Fibroblast of pulmonary artery (primary cell): Measurements from ENCODE around the gene ARHGAP32.

Experiments
- DNase-seq: peaks from one replicate; pipeline ENCODE4 v3.0.0-alpha.2; 2010; ENCODE audit warnings: low read depth
- H3K4me3 ChIP-seq: replicated peaks from 2 replicates; pipeline ENCODE4 v1.5.1; 2011; ENCODE audit warnings: low read depth, mild to moderate bottlenecking, control low read depth, low read length, moderate library complexity
- CTCF ChIP-seq: IDR thresholded peaks from 2 replicates; pipeline ENCODE4 v1.5.1; 2011; ENCODE audit warnings: mild to moderate bottlenecking, control low read depth, low read length, inconsistent platforms; ENCODE audit errors: missing control alignments

ARHGAP32 gene

GRCh38 chr11:129063118-129063517 is 129.0 kb downstream of the ARHGAP32 start:
- no peak for TF ChIP-seq CTCF
- no peak overlapping the region for H3K4me3 ChIP-seq
- no peak for DNase-seq

DNA sequence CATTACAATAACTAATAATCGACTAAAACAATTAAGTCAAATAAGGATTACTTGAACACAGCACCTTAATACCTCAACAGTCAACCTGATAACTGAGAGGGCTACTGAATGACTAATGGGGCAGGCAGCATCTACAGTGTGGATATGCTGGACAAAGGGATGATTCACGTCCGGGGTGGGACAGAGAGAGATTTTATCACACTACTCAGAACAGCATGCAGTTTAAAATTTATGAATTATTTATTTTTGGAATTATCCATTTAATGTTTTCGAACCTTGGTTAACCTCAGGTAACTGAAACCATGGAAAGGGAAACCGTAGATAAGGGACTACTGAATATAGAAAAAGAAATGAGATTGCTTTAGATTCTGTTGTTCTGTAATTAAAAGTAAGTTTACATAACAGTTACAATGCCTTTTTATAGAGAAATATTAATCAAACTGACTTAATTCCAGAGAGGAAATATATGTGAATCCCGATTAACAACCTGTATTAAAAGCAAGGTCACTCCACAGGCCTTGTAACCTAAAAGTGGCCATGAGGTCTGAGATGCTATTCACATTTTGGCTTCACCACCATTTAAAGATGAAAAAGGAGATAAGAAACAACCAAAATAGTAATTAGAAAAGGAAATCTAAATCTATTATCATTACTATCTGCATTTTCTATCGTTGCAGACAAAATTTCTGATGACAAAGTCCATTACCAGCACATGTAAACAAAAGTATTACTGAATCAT is 130.5 kb downstream of the ARHGAP32 start:
- H3K4me3 ChIP-seq: no peak overlapping the region
- peak; percentile 64 for DNase-seq

DNA sequence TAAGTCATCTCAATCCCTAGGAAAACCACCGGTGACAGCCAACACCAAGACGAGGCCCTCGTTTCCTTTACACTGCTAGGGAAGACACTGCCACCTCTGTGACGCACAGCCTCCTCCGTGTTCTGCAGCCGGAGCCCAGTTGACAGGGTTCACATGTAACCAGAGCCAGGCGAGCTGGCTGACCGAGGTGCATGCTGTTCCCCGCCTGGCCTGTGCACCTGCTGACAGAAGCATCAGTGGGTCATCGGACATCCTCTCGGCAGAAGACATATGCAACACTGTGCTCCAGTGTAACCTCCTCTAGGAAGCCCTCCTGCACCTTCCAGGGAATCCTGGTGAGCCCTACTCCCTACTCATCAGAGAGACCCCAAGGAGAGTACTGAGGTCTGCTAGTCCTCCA is 135.2 kb downstream of the ARHGAP32 start:
- no peak overlapping the region for H3K4me3 ChIP-seq
- no peak for TF ChIP-seq CTCF
- no peak for DNase-seq

More for the DNA sequence above, 130.5 kb downstream of the ARHGAP32 start:
- no peak for TF ChIP-seq CTCF

- no peak for TF ChIP-seq CTCF
Observed at GRCh38 chr11:129055196-129055595, 136.9 kb downstream of the ARHGAP32 start.

GRCh38 chr11:129048911-129049310 is 143.2 kb downstream of the ARHGAP32 start:
- no peak for DNase-seq
- TF ChIP-seq CTCF: no peak
- H3K4me3 ChIP-seq: no peak overlapping the region

More at GRCh38 chr11:129055196-129055595, 136.9 kb downstream of the ARHGAP32 start:
- H3K4me3 ChIP-seq: no peak overlapping the region
- DNase-seq: no peak

DNA sequence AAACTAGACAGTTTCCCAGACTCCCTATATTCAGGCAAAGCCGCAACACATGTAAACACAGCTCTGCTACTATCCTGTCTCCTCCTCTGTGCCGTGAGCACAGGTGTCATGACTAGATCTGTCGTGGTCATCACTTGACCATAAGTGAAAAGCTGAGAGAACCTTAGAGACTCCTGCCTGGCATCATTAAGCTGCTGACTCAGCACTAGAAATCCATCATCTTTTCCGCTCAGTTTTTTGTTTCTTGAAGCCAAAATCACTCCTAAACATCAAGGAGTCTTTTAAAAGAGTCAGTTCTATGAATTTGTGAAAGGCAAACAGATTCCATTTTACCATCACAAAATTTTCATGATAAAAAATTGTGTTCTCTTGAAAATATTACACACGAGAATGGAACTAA is 147.0 kb downstream of the ARHGAP32 start:
- no peak for TF ChIP-seq CTCF
- no peak for DNase-seq
- no peak overlapping the region for H3K4me3 ChIP-seq

DNA sequence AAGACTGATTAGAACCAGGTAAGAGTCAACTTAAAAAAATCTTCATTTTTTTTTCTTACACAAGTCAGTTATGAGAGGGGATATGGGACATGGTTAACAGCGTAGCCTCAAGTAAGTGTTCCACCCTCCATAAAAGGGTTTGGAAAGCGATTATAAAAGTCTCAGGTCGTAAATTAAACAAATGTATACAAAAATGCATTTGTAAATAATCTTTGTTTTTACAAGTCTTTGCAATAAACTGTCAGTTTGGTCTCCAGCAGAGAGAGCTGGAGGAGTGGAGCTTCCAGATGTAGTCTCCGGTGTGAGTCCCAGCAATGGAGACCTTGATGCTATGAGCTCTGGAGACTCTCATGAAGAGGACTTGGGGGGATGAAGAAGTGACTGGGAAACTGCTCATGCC is 149.6 kb downstream of the ARHGAP32 start:
- H3K4me3 ChIP-seq: no peak overlapping the region
- no peak for TF ChIP-seq CTCF
- DNase-seq: no peak
